ENCODE results near the gene PIP5K1B.

The PIP5K1B gene, protein sequence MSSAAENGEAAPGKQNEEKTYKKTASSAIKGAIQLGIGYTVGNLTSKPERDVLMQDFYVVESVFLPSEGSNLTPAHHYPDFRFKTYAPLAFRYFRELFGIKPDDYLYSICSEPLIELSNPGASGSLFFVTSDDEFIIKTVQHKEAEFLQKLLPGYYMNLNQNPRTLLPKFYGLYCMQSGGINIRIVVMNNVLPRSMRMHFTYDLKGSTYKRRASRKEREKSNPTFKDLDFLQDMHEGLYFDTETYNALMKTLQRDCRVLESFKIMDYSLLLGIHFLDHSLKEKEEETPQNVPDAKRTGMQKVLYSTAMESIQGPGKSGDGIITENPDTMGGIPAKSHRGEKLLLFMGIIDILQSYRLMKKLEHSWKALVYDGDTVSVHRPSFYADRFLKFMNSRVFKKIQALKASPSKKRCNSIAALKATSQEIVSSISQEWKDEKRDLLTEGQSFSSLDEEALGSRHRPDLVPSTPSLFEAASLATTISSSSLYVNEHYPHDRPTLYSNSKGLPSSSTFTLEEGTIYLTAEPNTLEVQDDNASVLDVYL

DNA sequence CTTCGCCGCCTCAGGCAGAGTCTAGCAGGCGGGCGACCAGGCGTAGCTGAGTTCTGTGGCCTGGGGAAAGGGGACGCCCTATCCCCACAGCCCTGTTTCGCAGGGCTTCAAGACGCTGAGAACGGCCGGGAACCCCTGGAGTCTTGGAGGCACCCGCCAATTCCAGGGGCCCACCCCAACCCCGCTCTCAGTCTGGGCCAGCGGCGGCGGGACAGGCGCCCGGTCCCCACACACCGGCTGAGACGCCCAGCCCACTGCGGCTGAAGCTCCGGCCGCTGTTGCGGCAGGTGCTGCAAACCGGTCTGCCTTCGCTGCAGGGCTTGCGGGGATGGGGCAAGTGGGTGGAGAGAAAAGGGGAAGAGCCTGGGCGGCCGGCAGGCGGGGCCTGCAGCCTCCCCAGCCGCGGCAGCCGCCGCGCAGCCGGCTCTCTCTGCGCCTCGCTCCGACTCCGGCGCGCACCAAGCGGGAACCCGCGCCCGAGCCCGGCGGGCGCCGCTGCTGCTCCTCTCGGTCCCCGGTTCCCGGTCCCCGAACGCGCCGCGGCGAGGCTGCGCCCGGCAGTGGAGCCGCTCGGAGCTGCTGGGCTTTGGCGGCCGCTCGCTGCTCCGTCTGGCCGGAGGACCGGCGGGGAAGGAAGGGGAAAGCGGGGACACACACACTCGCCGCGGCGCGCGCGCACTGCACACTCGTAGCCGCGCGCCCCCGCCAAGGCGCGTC lies at the start of gene PIP5K1B:
Gene PIP5K1B (plus strand): TSS at position 427 of the 717 bp plus-strand sequence. CDS start 117,375 bp downstream, outside the sequence.
- no peaks in the 10 kb centered on the region for H3K36me3 ChIP-seq (ENCODE audit: insufficient read depth, low read length)
- H3K9ac ChIP-seq (ENCODE audit: low read length), result peak within 1 kb of the TSS; percentile 42
- peak within 1 kb of the TSS; percentile 58 to 65 for H3K4me3 ChIP-seq (ENCODE audit: low read depth in 1 of 2, low read length in 2 of 2)
- H3K27me3 ChIP-seq (ENCODE audit: control insufficient read depth in 1 of 2, insufficient read depth in 2 of 2, low read length in 2 of 2), result no peaks in the 10 kb centered on the region
- H3K27ac ChIP-seq (ENCODE audit: low read depth, low read length), result no peak within 1 kb of the TSS
- H3K9me3 ChIP-seq (ENCODE audit: low read length), result no peaks in the 10 kb centered on the region
- H3K4me1 ChIP-seq (ENCODE audit: insufficient read depth, low read length), result peaks cover 14% of the 10 kb centered on the region

DNA sequence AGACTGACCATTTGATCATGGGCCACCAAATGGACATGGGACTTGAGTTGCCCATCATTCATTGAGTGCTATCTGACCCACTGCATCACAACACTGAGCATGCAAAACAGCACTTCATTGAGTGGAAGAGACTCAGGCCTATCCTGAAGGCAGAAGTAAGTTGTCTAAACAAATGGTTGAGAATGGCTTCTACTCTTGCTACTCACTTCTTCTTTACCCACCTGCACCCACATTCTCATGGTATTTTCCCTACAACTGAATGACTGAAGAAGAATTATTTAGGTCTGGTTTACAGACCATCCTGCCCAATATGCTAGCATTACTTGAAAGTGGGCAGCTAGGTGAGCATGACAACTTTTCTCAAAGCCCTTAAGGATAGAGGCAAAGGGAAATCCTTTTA lies 41.0 kb upstream of the PIP5K1B start:
- no peaks in the 10 kb centered on the region for H3K9me3 ChIP-seq (ENCODE audit: low read length)
- H3K9ac ChIP-seq (ENCODE audit: low read length), result no peak overlapping the region
- H3K4me3 ChIP-seq (ENCODE audit: low read depth in 1 of 2, low read length in 2 of 2), result no peak overlapping the region
- no peaks in the 10 kb centered on the region for H3K27me3 ChIP-seq (ENCODE audit: control insufficient read depth in 1 of 2, insufficient read depth in 2 of 2, low read length in 2 of 2)
- no peaks in the 10 kb centered on the region for H3K4me1 ChIP-seq (ENCODE audit: insufficient read depth, low read length)
- no peak overlapping the region for H3K27ac ChIP-seq (ENCODE audit: low read depth, low read length)
- H3K36me3 ChIP-seq (ENCODE audit: insufficient read depth, low read length), result no peaks in the 10 kb centered on the region

DNA sequence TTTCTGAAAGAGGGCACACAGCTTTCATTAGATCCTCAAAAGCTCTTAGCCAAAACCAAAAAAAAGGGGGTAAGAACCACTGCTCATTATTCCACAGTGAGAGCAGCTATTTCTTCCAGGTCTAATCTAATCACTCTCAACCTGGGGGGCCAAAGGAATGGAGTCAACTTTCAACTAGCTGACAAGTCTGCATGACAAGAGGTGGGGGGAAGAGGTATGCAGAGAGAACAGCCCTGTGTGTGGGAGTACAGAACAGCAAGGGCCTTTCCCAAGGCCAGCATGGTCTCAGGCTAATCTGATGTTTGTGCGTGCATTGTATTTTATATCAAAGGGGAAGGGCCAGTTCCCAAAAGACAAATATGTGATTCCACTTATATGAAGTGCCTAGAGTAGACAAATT lies 36.9 kb upstream of the PIP5K1B start:
- no peaks in the 10 kb centered on the region for H3K9me3 ChIP-seq (ENCODE audit: low read length)
- no peaks in the 10 kb centered on the region for H3K36me3 ChIP-seq (ENCODE audit: insufficient read depth, low read length)
- no peaks in the 10 kb centered on the region for H3K27me3 ChIP-seq (ENCODE audit: control insufficient read depth in 1 of 2, insufficient read depth in 2 of 2, low read length in 2 of 2)
- H3K4me3 ChIP-seq (ENCODE audit: low read depth in 1 of 2, low read length in 2 of 2), result no peak overlapping the region
- H3K4me1 ChIP-seq (ENCODE audit: insufficient read depth, low read length), result no peaks in the 10 kb centered on the region
- no peak overlapping the region for H3K27ac ChIP-seq (ENCODE audit: low read depth, low read length)
- H3K9ac ChIP-seq (ENCODE audit: low read length), result no peak overlapping the region

DNA sequence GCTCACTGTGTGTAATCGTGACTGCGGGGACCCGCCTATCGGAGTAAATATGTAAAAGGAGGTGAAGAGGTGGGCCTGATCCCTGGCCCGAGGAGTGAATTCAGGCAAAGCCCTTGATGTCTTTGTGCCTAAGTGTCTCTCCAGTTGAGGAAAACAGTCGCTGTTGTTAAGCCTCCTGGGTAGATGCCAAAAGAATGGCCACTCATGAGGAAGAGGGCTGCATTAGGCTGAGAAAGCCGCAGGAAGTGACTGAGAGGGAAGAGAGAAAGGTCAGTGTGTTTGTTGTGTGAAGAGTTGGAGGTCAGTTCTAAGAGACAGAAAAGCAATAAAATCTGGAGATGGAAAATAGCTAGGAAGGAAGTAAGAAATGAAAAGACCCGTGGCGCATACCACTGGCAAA lies 35.8 kb upstream of the PIP5K1B start:
- H3K27ac ChIP-seq (ENCODE audit: low read depth, low read length), result no peak overlapping the region
- no peak overlapping the region for H3K4me3 ChIP-seq (ENCODE audit: low read depth in 1 of 2, low read length in 2 of 2)
- no peaks in the 10 kb centered on the region for H3K27me3 ChIP-seq (ENCODE audit: control insufficient read depth in 1 of 2, insufficient read depth in 2 of 2, low read length in 2 of 2)
- H3K4me1 ChIP-seq (ENCODE audit: insufficient read depth, low read length), result no peaks in the 10 kb centered on the region
- no peak overlapping the region for H3K9ac ChIP-seq (ENCODE audit: low read length)
- no peaks in the 10 kb centered on the region for H3K9me3 ChIP-seq (ENCODE audit: low read length)
- no peaks in the 10 kb centered on the region for H3K36me3 ChIP-seq (ENCODE audit: insufficient read depth, low read length)

DNA sequence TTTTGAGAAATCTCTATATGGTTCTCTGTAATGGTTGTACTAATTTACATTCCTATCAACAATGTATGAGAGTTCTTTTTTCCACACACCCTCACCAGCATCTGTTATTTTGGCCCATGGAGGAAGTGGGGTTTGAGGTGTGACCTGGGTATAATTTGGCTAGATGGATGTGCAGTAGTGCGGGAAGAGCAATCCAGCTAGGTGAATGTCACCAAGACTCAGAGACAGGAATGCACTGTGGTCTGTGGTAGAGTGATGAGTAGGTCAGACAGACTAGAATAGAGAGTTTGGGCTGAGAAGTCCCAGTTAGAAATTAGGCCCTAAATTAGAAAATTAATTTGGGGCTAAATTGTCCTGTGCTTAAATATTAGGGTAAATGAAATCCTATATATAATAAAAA lies 32.8 kb upstream of the PIP5K1B start:
- no peaks in the 10 kb centered on the region for H3K4me1 ChIP-seq (ENCODE audit: insufficient read depth, low read length)
- no peaks in the 10 kb centered on the region for H3K9me3 ChIP-seq (ENCODE audit: low read length)
- H3K36me3 ChIP-seq (ENCODE audit: insufficient read depth, low read length), result no peaks in the 10 kb centered on the region
- H3K4me3 ChIP-seq (ENCODE audit: low read depth in 1 of 2, low read length in 2 of 2), result no peak overlapping the region
- no peak overlapping the region for H3K9ac ChIP-seq (ENCODE audit: low read length)
- no peaks in the 10 kb centered on the region for H3K27me3 ChIP-seq (ENCODE audit: control insufficient read depth in 1 of 2, insufficient read depth in 2 of 2, low read length in 2 of 2)
- H3K27ac ChIP-seq (ENCODE audit: low read depth, low read length), result no peak overlapping the region

DNA sequence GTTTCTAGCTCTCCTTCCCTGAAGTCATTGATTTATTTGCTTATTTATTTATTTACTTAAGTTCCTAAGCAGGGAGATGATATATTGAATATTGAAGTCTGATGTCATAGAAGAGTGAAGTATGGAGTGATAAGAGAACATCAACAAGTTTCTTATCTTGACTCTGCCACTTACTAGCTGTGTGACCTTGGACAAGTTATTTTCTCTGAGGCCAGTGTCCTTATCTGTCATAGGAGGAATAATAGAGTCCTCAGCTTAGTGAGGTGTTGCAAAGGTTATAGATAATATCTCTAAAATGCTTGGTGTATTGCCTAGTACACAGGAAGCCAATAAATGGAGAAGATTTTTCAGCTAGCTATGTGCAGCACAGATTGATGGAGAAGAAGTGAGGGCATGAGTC lies 32.4 kb upstream of the PIP5K1B start:
- H3K9ac ChIP-seq (ENCODE audit: low read length), result no peak overlapping the region
- no peaks in the 10 kb centered on the region for H3K4me1 ChIP-seq (ENCODE audit: insufficient read depth, low read length)
- no peak overlapping the region for H3K27ac ChIP-seq (ENCODE audit: low read depth, low read length)
- no peaks in the 10 kb centered on the region for H3K27me3 ChIP-seq (ENCODE audit: control insufficient read depth in 1 of 2, insufficient read depth in 2 of 2, low read length in 2 of 2)
- no peaks in the 10 kb centered on the region for H3K36me3 ChIP-seq (ENCODE audit: insufficient read depth, low read length)
- H3K9me3 ChIP-seq (ENCODE audit: low read length), result no peaks in the 10 kb centered on the region
- H3K4me3 ChIP-seq (ENCODE audit: low read depth in 1 of 2, low read length in 2 of 2), result no peak overlapping the region

DNA sequence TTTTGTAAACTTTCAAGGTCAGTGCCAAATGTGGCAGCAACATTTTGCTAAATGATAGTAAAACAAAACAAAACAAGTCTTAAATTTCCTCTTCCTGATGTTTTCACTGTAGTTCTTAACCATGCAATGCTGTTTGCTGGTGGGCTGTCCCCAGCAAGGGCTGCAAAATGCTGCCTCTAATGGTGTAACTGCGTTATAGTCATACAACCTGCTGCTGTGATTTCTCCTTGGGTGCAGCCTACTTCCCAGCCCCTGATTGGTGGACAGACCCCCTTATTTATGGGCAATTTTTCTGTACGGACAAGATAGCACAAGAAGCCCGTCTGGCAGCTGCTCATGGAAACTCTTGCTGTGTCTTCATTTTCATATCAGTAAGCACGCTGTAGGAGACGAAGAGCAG lies 26.6 kb upstream of the PIP5K1B start:
- Histone ChIP-seq H3K9me3 (ENCODE audit: low read length) (no peaks in the 10 kb centered on the region), H3K27ac (ENCODE audit: low read depth, low read length) (no peak overlapping the region), H3K36me3 (ENCODE audit: insufficient read depth, low read length) (no peaks in the 10 kb centered on the region), H3K4me3 (ENCODE audit: low read depth in 1 of 2, low read length in 2 of 2) (no peak overlapping the region), H3K4me1 (ENCODE audit: insufficient read depth, low read length) (no peaks in the 10 kb centered on the region), H3K9ac (ENCODE audit: low read length) (no peak overlapping the region), H3K27me3 (ENCODE audit: control insufficient read depth in 1 of 2, insufficient read depth in 2 of 2, low read length in 2 of 2) (no peaks in the 10 kb centered on the region)

DNA sequence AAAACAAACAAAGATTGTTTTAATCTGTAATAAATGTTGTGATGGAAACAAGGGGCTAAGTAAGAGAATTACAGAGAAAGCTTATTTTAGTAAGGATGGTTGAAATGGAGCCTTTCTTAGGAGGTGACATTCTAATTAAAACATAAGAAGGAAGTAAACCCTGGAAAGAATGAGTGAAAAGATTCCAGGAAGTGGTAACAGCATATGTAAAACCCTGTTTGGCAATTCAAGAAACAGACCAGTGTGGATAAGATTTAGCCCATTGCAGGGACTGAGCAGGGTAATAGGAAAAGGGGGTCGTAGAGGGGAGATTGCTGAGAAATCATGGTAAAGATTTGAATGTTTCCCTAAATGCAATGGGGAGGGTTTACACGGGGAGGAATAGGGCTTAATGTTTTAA lies 21.6 kb upstream of the PIP5K1B start:
- H3K9me3 ChIP-seq (ENCODE audit: low read length), result no peaks in the 10 kb centered on the region
- H3K4me3 ChIP-seq (ENCODE audit: low read depth in 1 of 2, low read length in 2 of 2), result no peak overlapping the region
- H3K27me3 ChIP-seq (ENCODE audit: control insufficient read depth in 1 of 2, insufficient read depth in 2 of 2, low read length in 2 of 2), result no peaks in the 10 kb centered on the region
- H3K27ac ChIP-seq (ENCODE audit: low read depth, low read length), result no peak overlapping the region
- H3K9ac ChIP-seq (ENCODE audit: low read length), result no peak overlapping the region
- H3K4me1 ChIP-seq (ENCODE audit: insufficient read depth, low read length), result no peaks in the 10 kb centered on the region
- H3K36me3 ChIP-seq (ENCODE audit: insufficient read depth, low read length), result no peaks in the 10 kb centered on the region

DNA sequence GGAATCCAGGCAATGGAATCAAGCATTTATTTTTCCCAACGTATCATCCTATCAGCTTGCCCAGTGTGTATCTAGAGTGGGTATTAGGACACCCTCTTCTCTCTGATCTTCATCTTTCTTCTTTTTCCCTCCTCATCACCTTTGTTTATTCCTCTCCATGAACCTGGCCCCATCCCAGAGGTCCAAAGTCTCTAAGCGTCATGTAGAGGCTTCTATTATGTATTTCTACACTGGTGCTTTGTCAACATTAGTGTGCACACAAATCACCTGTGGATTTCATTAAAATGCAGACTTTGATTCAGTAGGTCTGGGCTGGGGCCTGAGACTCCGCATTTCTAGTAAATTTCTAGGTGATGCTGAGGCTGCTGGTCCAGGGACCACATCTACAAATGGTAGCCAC lies 19.8 kb upstream of the PIP5K1B start:
- no peaks in the 10 kb centered on the region for H3K36me3 ChIP-seq (ENCODE audit: insufficient read depth, low read length)
- H3K9ac ChIP-seq (ENCODE audit: low read length), result no peak overlapping the region
- no peak overlapping the region for H3K4me3 ChIP-seq (ENCODE audit: low read depth in 1 of 2, low read length in 2 of 2)
- no peaks in the 10 kb centered on the region for H3K9me3 ChIP-seq (ENCODE audit: low read length)
- peaks cover 6% of the 10 kb centered on the region for H3K4me1 ChIP-seq (ENCODE audit: insufficient read depth, low read length)
- H3K27ac ChIP-seq (ENCODE audit: low read depth, low read length), result no peak overlapping the region
- H3K27me3 ChIP-seq (ENCODE audit: control insufficient read depth in 1 of 2, insufficient read depth in 2 of 2, low read length in 2 of 2), result no peaks in the 10 kb centered on the region

DNA sequence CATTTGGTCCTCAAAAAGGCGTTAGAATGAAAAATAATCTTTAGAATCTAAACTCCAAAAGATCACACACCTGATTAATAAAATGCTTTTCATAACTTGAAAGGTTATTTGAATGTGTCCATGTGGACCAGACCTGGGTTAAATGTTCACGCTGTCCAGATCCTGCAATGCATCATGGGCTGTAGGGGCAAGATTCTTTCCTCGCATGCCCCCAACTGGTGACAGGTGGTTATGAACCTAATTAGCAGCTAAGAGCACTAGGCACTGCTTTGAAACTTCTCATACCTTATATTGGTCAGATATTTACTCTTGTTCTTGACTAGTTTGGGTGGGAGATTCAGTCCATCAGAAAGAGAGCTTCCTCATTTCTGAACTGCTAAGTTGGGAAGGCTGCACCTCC lies 19.3 kb upstream of the PIP5K1B start:
- Histone ChIP-seq H3K27ac (ENCODE audit: low read depth, low read length) (no peak overlapping the region), H3K9ac (ENCODE audit: low read length) (no peak overlapping the region), H3K4me1 (ENCODE audit: insufficient read depth, low read length) (peaks cover 6% of the 10 kb centered on the region), H3K36me3 (ENCODE audit: insufficient read depth, low read length) (no peaks in the 10 kb centered on the region), H3K9me3 (ENCODE audit: low read length) (no peaks in the 10 kb centered on the region), H3K4me3 (ENCODE audit: low read depth in 1 of 2, low read length in 2 of 2) (no peak overlapping the region), H3K27me3 (ENCODE audit: control insufficient read depth in 1 of 2, insufficient read depth in 2 of 2, low read length in 2 of 2) (no peaks in the 10 kb centered on the region)

DNA sequence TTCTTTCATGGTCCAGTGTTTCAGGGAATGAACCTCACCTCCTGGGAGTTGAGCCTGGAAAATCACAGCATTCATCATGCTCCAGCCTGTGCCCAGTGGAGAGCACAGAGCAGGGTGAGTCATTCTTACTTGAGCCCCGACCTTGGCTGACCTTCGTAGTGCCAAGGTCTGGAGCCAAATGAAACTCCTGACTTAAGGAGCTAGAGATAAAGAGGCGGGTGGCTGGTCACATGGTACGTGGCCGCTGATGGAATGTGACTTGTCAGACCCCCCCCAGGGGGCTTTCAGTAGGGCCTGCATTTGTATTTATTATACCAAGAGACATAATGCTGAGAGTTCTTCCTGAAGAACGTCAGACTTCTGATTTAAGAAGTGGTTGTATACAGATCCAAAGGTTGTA lies 15.0 kb upstream of the PIP5K1B start:
- Histone ChIP-seq H3K9me3 (ENCODE audit: low read length) (no peaks in the 10 kb centered on the region), H3K4me3 (ENCODE audit: low read depth in 1 of 2, low read length in 2 of 2) (no peak overlapping the region), H3K36me3 (ENCODE audit: insufficient read depth, low read length) (no peaks in the 10 kb centered on the region), H3K4me1 (ENCODE audit: insufficient read depth, low read length) (peaks cover 6% of the 10 kb centered on the region), H3K9ac (ENCODE audit: low read length) (no peak overlapping the region), H3K27ac (ENCODE audit: low read depth, low read length) (no peak overlapping the region), H3K27me3 (ENCODE audit: control insufficient read depth in 1 of 2, insufficient read depth in 2 of 2, low read length in 2 of 2) (no peaks in the 10 kb centered on the region)
